ENCODE data around the gene FER1L5. TPM values are rescaled to one million over a fixed set of nuclear protein-coding genes. Genes with fewer than 3 reads are reported as not detected.

The FER1L5 gene
- polyA plus RNA-seq, 1 of the 3 experiments (the other 2 are of a cell fraction) = 0.02 TPM

GRCh38 chr2:96681540-96681939 lies 39.0 kb downstream of the FER1L5 start:
- H3K9ac ChIP-seq = no peak overlapping the region
- no peak for DNase-seq
- H3K27ac ChIP-seq (ENCODE audit: low read depth in 2 of 2, low read length in 1 of 2) = no peak overlapping the region
- H3K36me3 ChIP-seq (replicated peaks in 1 of 2; ENCODE audit: control insufficient read depth in 1 of 2, insufficient read depth in 2 of 2, low read length in 1 of 2) = no peaks in the 10 kb centered on the region
- ChIA-PET CTCF (interaction anchor here (0.8 kb wide), 1 partner anchor 13 kb away, joined by 3 read pairs; no protein-coding TSS in a partner anchor), POLR2A (no interaction called here)
- no peak overlapping the region for H2AFZ ChIP-seq (ENCODE audit: low read depth)
- no peaks in the 10 kb centered on the region; the same call in 1 of the 2 replicates for H3K27me3 ChIP-seq (ENCODE audit: insufficient read depth)
- no peak overlapping the region for H3K4me3 ChIP-seq (ENCODE audit: low read depth in 2 of 2, low read length in 1 of 2)
- TF ChIP-seq GATA2 (CRISPR knock-in tag; IDR thresholded peaks at IDR 0.05) (no peak), YY1 (IDR thresholded peaks at IDR 0.05; ENCODE audit: low read depth) (no peak), GABPA (IDR thresholded peaks at IDR 0.05; ENCODE audit: low read depth) (no peak), TCF12 (IDR thresholded peaks at IDR 0.05) (no peak), JUND (IDR thresholded peaks at IDR 0.05) (no peak), SIN3A (IDR thresholded peaks at IDR 0.05; ENCODE audit: borderline replicate concordance, low read depth, low read length) (no peak), RFX5 (IDR thresholded peaks at IDR 0.05; ENCODE audit: low read length) (no peak)
- TF ChIP-seq, protein P1, sequence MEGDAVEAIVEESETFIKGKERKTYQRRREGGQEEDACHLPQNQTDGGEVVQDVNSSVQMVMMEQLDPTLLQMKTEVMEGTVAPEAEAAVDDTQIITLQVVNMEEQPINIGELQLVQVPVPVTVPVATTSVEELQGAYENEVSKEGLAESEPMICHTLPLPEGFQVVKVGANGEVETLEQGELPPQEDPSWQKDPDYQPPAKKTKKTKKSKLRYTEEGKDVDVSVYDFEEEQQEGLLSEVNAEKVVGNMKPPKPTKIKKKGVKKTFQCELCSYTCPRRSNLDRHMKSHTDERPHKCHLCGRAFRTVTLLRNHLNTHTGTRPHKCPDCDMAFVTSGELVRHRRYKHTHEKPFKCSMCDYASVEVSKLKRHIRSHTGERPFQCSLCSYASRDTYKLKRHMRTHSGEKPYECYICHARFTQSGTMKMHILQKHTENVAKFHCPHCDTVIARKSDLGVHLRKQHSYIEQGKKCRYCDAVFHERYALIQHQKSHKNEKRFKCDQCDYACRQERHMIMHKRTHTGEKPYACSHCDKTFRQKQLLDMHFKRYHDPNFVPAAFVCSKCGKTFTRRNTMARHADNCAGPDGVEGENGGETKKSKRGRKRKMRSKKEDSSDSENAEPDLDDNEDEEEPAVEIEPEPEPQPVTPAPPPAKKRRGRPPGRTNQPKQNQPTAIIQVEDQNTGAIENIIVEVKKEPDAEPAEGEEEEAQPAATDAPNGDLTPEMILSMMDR (IDR thresholded peaks at IDR 0.05) = no peak
- no peaks in the 10 kb centered on the region for H3K9me2 ChIP-seq
- 85% methylated on average over 4 of the region's 4 CpGs for WGBS (ENCODE audit: low lambda C conversion rate)
- H4K20me1 ChIP-seq (ENCODE audit: insufficient read depth) = no peaks in the 10 kb centered on the region
- H3F3A ChIP-seq (replicated peaks; ENCODE audit: insufficient read depth) = no peaks in the 10 kb centered on the region
- H3K9me3 ChIP-seq = no peaks in the 10 kb centered on the region
- no peak overlapping the region for H3K4me2 ChIP-seq
- H3K79me2 ChIP-seq (ENCODE audit: insufficient read depth) = no peaks in the 10 kb centered on the region
- peaks cover 0 to 17% of the 10 kb centered on the region in 2 experiments; a peak in 1 of 4 replicates for H3K4me1 ChIP-seq (ENCODE audit: control insufficient read depth in 1 of 2, insufficient read depth in 2 of 2, low read depth in 1 of 2, low read length in 1 of 2)

DNA sequence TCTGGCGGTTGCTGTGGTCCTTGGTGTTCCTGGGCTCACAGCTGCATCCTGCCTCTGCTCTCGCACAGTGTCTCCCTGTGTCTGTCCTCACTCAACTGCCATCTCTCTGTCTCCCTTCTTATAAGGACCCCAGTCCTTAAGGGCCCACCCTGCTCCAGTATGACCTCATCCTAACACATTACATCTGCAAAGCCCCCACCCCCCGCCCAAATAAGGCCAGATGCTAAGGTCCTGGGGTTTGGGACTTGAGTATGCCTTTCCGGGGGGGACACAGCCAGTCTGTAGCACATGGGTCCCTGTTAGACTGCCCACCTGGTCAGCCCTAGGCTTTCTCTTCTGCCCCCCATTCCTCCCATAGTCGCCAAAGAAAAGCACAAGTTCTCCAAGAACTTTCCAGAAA lies 40.7 kb downstream of the FER1L5 start:
- Histone ChIP-seq H3F3A (replicated peaks; ENCODE audit: insufficient read depth) (no peaks in the 10 kb centered on the region), H3K36me3 (replicated peaks in 1 of 2; ENCODE audit: control insufficient read depth in 1 of 2, insufficient read depth in 2 of 2, low read length in 1 of 2) (no peaks in the 10 kb centered on the region), H3K4me1 (ENCODE audit: control insufficient read depth in 1 of 2, insufficient read depth in 2 of 2, low read depth in 1 of 2, low read length in 1 of 2) (peaks cover 0 to 17% of the 10 kb centered on the region in 2 experiments; a peak in 1 of 4 replicates), H3K9ac (no peak overlapping the region), H2AFZ (ENCODE audit: low read depth) (no peak overlapping the region), H3K9me3 (no peaks in the 10 kb centered on the region), H3K27me3 (ENCODE audit: insufficient read depth) (no peaks in the 10 kb centered on the region; the same call in 1 of the 2 replicates), H3K27ac (ENCODE audit: low read depth in 2 of 2, low read length in 1 of 2) (no peak overlapping the region), H3K79me2 (ENCODE audit: insufficient read depth) (no peaks in the 10 kb centered on the region), H3K4me2 (no peak overlapping the region), H3K4me3 (ENCODE audit: low read depth in 2 of 2, low read length in 1 of 2) (no peak overlapping the region), H3K9me2 (no peaks in the 10 kb centered on the region), H4K20me1 (ENCODE audit: insufficient read depth) (no peaks in the 10 kb centered on the region)
- ChIA-PET POLR2A (no interaction called here), CTCF (interaction anchor here (1.4 kb wide), 1 partner anchor 12 kb away, joined by 3 read pairs; no protein-coding TSS in a partner anchor)
- TF ChIP-seq, protein P2, sequence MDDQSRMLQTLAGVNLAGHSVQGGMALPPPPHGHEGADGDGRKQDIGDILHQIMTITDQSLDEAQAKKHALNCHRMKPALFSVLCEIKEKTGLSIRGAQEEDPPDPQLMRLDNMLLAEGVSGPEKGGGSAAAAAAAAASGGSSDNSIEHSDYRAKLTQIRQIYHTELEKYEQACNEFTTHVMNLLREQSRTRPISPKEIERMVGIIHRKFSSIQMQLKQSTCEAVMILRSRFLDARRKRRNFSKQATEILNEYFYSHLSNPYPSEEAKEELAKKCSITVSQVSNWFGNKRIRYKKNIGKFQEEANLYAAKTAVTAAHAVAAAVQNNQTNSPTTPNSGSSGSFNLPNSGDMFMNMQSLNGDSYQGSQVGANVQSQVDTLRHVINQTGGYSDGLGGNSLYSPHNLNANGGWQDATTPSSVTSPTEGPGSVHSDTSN (IDR thresholded peaks at IDR 0.05) = no peak
- TF ChIP-seq, protein P3, sequence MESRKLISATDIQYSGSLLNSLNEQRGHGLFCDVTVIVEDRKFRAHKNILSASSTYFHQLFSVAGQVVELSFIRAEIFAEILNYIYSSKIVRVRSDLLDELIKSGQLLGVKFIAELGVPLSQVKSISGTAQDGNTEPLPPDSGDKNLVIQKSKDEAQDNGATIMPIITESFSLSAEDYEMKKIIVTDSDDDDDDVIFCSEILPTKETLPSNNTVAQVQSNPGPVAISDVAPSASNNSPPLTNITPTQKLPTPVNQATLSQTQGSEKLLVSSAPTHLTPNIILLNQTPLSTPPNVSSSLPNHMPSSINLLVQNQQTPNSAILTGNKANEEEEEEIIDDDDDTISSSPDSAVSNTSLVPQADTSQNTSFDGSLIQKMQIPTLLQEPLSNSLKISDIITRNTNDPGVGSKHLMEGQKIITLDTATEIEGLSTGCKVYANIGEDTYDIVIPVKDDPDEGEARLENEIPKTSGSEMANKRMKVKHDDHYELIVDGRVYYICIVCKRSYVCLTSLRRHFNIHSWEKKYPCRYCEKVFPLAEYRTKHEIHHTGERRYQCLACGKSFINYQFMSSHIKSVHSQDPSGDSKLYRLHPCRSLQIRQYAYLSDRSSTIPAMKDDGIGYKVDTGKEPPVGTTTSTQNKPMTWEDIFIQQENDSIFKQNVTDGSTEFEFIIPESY (IDR thresholded peaks at IDR 0.05; ENCODE audit: borderline replicate concordance, low read depth) = no peak
- WGBS (ENCODE audit: low lambda C conversion rate) = 63% methylated on average over 5 of the region's 5 CpGs
- no peak for DNase-seq
